NCI-H1930 (cell line): Measurements from ENCODE around the gene RAET1E.
A peak's percentile ranks its signal among the peaks of the same experiment; 100 is the strongest.
"Not testable (repeated sequence)": the region's sequence is repeated elsewhere in the genome, so short reads cannot be mapped to it uniquely, and the experiment has no call there.

Experiments used
- DNase-seq, 2 experiments: peaks; one replicate each; lab custom pipeline; 2025; lab: John Stamatoyannopoulos, UW

The RAET1E gene

GRCh38 chr6:149897855-149898744 lies at the start of gene RAET1E:
TSS of gene RAET1E (minus strand) at chr6:149898113. CDS start at chr6:149890901, 7,212 bp downstream.
- DNase-seq, result no peak

DNA sequence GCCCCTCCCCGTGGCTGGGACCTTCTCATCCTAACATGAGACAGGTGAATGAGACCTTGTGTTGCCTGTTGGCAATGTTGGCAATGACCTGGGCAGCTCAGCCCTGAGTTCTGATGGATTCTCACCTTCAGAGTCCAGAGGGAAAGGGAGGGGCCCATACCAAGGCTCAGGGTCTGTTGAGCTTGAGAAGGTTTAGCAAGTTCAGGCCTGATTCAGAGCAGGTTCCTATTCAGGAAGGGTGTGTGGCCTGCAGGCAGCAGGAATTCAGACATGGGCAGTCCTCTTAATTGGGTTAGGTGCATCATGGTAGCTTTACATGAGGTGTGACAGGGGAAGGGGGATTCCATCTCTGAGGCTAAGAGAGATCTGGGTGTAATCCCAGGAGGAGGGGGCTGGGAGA lies 49.6 kb upstream of the RAET1E start:
- not testable (repeated sequence) for DNase-seq

DNA sequence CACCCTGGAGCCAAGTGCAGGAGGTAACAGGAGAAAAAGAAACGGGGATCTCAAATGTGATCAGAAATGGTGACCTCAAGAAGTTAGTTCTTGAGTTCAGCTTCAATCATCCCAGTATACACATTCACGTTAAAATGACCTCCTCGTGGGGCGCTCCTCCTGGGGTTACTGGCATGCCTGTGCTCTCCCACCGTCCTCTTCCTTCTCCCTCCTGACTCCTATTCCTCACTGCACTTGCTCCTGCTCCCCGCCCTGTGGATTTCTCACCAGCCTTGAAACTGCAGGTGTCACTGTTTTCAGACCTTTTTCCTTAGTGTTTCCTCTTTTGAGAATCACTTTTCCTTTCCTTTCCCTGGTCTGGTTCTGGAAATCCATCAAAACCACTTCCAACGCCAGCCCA lies 48.7 kb upstream of the RAET1E start:
- not testable (repeated sequence) for DNase-seq

GRCh38 chr6:149945276-149945675 lies 47.4 kb upstream of the RAET1E start:
- not testable (repeated sequence) for DNase-seq

GRCh38 chr6:149943321-149943720 lies 45.4 kb upstream of the RAET1E start:
- DNase-seq, result not testable (repeated sequence)

DNA sequence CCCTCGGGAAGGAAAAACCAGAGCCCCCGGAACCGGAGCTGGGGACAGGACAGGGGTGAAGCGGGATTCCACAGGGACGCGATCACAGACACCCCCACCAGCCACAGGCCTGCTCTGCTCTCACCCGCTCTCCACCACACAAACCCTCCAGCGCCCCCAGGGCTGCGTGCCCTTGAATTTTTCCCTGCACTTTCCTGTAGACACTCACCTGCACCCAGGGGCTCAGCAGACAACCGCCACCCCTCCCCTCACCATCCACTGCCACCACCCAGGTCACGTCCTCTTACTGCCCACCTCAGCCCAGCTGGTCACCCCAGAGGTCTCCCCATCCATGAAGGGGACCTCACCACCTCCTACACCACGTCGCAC lies 44.5 kb upstream of the RAET1E start:
- no peak for DNase-seq

- DNase-seq, result peak; percentile 37 to 62
Observed at GRCh38 chr6:149941583-149942460, 43.9 kb upstream of the RAET1E start, which contains the start of gene ULBP2. TSS of gene ULBP2 (plus strand) at chr6:149942014. CDS start at chr6:149942073, 59 bp downstream.

- DNase-seq, result no peak
Observed at GRCh38 chr6:149940672-149940982, 42.7 kb upstream of the RAET1E start.

- no peak for DNase-seq
Observed at GRCh38 chr6:149939909-149940671, 42.2 kb upstream of the RAET1E start.

GRCh38 chr6:149939356-149939648 lies 41.4 kb upstream of the RAET1E start:
- DNase-seq, result no peak

- no peak for DNase-seq
Observed at GRCh38 chr6:149938571-149939355, 40.9 kb upstream of the RAET1E start.

GRCh38 chr6:149938013-149938570 lies 40.2 kb upstream of the RAET1E start:
- DNase-seq, result not testable (repeated sequence)

DNA sequence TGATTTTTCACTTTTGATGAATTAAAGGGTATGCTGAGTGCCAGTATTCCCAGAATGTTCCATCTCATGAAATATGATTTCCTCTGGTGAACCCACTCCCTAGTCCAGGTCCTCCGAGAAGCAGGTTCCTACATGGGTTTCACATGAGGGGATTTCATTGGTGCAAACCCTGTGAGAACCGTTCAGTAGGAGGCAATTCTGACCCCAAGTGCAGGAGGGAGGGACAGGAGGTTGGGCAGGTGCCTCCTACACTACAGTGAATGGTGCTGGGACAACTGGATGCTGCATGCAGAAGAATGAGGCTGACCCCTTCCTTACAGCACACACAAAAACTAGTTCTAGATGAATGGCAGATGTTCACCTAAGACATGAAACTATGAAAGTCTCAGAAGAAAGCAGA lies 38.8 kb upstream of the RAET1E start:
- DNase-seq, result no peak

DNA sequence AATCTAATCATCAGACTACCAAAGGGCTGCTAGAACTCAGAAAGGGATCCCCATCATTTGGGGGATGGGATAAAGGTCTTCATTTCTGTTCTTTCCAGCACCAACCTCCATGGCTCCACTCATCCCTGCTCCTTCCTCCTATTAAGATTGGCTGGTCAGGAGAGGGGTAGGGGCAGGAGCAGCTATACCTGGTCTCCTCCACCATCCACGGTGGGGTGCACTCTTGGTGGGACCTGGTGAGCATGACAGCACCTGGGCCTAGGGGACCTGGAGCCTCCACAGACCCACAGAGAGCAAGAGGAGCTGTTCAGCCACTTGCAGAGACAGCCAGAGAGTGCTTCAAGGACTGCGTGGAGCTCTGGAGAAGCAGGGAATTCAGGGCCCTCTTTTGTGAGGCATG lies 37.8 kb upstream of the RAET1E start:
- no peak for DNase-seq

- DNase-seq, result no peak
Observed at GRCh38 chr6:149935246-149935645, 37.3 kb upstream of the RAET1E start.

DNA sequence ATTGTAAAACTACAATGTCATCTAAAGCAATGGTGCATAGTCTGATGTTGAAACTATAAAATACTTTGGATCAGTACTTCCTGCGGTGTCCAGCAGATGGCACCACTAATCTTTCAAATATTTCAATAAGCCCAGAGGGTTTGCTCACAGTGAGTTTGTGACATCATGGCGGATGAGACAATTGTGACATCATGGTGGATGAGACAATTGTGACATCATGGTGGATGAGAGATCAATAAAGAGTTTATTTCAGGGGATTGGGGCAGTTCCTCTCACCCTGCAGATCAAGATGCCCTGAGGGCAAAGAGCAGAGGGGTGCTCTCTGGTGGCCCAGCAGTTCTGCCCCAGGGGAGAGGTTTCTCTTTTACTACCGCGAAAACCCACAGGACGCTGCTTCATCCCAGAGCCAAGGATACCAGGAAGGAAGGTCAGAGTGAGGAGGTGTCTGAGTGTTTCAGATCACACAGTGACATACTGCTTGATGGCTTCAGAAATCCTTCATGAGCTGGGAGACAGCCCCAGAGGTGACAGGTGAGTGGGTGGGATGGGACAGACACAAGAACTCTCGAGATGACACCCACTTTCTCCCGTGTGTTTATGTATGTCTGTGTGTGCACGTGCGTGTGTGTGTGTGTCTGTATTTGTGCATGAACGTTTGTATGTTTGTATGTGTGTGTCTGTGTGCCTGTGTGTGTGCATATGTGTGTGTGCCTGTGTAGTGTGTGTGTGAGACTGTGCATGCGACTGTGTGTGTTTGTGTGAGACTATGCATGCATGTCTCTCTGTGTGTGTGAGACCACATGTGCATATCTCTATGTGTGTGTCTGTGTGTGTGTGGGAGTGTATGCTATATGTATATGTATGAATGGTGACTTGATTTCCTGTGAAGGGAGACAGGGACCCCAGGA lies 36.6 kb upstream of the RAET1E start:
- DNase-seq, result peak; percentile 43 to 45

GRCh38 chr6:149933461-149933860 lies 35.5 kb upstream of the RAET1E start:
- DNase-seq, result no peak

- no peak for DNase-seq
Observed at GRCh38 chr6:149933036-149933435, 35.1 kb upstream of the RAET1E start.

DNA sequence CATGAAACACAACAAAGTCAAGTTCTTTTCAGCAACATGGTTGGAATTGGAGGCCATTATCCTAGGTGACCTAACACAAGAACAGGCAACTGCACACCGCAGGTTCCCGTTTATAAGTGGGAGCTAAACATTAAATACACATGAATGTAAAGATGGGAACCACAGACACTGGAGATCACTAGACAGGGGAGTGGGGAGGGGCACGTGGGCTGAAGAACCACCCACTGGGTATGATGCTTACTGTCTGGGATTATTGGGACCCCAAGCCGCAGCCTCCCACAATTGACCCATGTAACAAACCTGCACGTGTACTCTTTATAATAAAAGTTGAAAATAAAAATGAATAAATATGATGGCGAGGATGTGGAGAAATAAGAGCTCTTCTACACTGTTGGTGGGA lies 33.6 kb upstream of the RAET1E start:
- DNase-seq, result no peak

GRCh38 chr6:149929422-149929821 lies 31.5 kb upstream of the RAET1E start:
- no peak for DNase-seq
